ENCODE measurements around the gene SLC16A12. TPM values are rescaled to one million over a fixed set of nuclear protein-coding genes. Genes with fewer than 3 reads are reported as not detected.
"Not testable (repeated sequence)": the region's sequence is repeated elsewhere in the genome, so short reads cannot be mapped to it uniquely, and the experiment has no call there.

The SLC16A12 gene
- total RNA-seq, 2 experiments from 2014 or later = not detected

DNA sequence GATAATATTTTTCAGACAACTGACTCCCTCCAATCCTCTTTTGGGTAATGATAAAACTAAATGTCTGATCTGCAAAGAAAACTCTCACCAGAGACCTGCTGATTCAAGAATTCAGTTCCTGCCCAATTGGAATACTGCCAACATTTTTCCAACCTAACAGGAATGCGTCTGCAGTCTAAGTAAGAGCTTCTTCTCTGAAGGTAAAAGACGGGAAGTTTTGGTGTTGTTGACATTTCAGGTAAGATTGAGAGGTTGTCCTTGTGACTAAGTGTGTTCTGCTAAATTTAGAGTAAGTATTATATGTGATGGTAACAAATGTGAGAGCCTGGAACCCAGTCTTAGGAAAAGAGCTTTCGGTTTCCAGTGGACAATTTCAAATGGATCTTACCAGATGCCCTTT lies 103.4 kb downstream of the SLC16A12 start:
- no peak for DNase-seq
- ATAC-seq (ENCODE audit: low read depth) = no peak
- H3K9me3 Mint-ChIP-seq = no peaks in the 10 kb centered on the region

DNA sequence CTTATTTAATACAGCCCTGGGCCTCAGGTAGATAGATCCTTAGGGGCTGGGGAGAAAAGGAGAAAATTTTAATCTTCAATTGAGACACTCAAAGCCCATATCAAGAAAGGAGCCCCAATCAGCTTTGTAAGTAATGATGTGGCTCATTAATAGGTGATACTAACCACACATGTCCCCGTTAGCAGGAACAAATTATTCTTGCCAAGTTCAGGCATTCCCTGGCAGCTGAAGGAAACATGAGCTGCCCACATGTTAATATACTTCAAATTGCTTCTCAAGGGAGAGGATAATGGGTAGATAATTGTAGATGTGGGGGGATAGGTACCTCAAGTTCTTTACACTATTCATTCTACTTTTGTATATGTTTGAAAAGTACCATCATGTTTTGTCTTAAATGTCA lies 106.5 kb downstream of the SLC16A12 start:
- H3K4me1 Mint-ChIP-seq = no peaks in the 10 kb centered on the region
- POLR2A ChIA-PET = no interaction called here
- H3K27me3 Mint-ChIP-seq = peaks cover 24% of the 10 kb centered on the region
- no peak overlapping the region for H3K27ac Mint-ChIP-seq
- no peak overlapping the region for H3K4me3 Mint-ChIP-seq
- H3K9me3 Mint-ChIP-seq = no peaks in the 10 kb centered on the region
- no peak for DNase-seq
- H3K36me3 Mint-ChIP-seq = no peaks in the 10 kb centered on the region
- ATAC-seq (ENCODE audit: low read depth) = no peak

More for the DNA sequence above, 103.4 kb downstream of the SLC16A12 start:
- Mint-ChIP-seq H3K4me1 (no peaks in the 10 kb centered on the region), H3K27me3 (peaks cover 36% of the 10 kb centered on the region), H3K27ac (no peak overlapping the region), H3K36me3 (no peaks in the 10 kb centered on the region), H3K4me3 (no peak overlapping the region)
- POLR2A ChIA-PET = no interaction called here

DNA sequence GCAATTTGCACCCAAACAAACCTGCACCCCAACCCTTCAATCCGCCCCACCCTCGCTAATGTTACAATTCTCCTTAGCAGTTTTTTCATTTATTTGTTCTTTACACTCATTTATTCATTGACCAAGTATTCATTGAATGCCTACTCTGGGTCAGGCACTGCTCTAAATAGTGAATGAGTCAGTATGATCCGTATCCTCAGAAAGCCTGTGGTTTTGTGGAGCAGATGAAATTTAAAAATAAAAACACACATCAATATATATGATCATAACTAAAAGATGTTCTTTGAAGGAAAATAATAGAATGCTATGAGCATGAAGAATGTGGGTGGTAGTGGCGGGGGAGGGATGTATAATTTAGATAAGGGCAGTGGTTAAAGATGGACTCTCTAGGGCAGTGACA lies 107.8 kb downstream of the SLC16A12 start:
- Mint-ChIP-seq H3K9me3 (no peaks in the 10 kb centered on the region), H3K4me1 (peaks cover 3% of the 10 kb centered on the region), H3K4me3 (no peak overlapping the region), H3K27me3 (peaks cover 20% of the 10 kb centered on the region), H3K36me3 (no peaks in the 10 kb centered on the region), H3K27ac (no peak overlapping the region)
- no peak for DNase-seq
- no peak for ATAC-seq (ENCODE audit: low read depth)
- POLR2A ChIA-PET = no interaction called here

DNA sequence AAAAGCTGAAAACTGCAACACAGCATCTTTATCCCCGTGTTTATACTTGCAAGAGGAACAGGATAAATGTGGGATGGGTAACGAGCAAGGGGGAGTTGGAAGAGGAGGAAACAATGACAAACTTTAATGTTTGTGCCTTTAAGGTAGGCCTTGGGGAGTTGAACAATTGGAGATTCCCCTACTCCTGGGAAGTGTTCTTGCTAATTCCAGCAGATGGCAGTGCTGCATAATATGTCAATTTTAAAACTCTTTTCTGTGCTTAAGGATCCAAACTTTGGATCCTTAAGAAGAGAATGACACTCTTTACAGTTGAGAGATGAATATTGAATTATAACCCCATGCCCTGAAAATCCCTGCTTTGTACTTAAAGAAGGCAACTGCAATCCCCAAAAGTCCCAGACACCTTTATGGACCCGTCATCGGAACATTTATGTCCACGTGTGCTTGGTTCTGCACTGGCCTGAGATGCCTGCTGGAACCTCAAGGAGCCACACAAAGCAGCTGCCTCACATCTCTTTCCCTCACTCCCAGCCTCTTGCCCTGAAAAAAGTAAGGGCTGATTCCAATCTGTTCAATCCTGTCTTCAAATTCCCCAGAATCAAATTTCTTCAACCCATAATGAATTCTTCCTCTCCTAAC lies 109.0 kb downstream of the SLC16A12 start:
- Mint-ChIP-seq H3K4me3 (no peak overlapping the region), H3K9me3 (no peaks in the 10 kb centered on the region), H3K27ac (no peak overlapping the region), H3K36me3 (peaks cover under 1% of the 10 kb centered on the region), H3K27me3 (peaks cover 12% of the 10 kb centered on the region), H3K4me1 (peaks cover 7% of the 10 kb centered on the region)
- no peak for DNase-seq
- peak; percentile 45 for ATAC-seq (ENCODE audit: low read depth)
- POLR2A ChIA-PET = no interaction called here

DNA sequence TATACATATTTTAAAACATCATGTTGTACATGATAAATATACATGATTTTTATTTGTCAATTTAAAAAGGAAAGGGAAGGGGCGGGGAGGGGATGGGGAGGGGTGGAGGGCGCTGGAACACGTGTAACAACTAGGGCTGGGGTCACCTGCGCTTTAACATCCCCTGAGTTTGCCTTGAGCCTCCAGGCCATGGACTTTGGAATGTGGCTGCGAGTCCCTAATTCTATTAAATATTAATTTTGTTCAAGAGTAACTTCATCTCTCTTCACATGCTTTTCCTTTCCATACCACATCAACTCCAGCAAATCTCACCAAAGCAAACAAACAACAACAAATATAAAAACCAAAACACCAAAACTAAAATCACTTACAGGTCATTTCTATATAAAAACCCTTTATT lies 110.4 kb downstream of the SLC16A12 start:
- no peak overlapping the region for H3K27ac Mint-ChIP-seq
- POLR2A ChIA-PET = no interaction called here
- no peaks in the 10 kb centered on the region for H3K9me3 Mint-ChIP-seq
- peaks cover 7% of the 10 kb centered on the region for H3K27me3 Mint-ChIP-seq
- H3K36me3 Mint-ChIP-seq = peaks cover 13% of the 10 kb centered on the region
- ATAC-seq (ENCODE audit: low read depth) (no peak), DNase-seq (no peak)
- H3K4me3 Mint-ChIP-seq = no peak overlapping the region
- peaks cover 18% of the 10 kb centered on the region for H3K4me1 Mint-ChIP-seq

DNA sequence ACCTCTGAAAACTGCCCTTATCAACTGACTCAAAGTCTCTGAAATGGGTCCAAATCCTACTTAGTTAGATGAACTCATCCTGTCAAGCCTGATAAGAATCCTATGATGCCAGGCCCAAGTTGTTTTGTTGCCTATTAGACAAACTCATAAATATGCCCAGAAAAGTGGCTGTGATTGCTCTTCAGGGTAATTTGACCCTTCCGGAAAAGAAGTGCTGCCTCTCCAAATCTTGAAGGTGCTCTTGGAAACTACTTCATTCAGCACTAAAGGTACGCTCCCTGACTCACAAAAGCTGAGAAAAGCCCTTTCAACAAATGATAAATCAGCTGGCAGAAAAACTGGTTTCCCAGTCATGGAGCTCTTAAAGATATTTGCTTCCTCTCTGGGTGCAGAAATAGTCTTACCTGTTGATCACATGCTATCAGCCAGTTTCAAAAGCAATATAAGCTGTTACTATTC lies 114.3 kb downstream of the SLC16A12 start:
- DNase-seq = no peak
- peaks cover 27% of the 10 kb centered on the region for H3K36me3 Mint-ChIP-seq
- H3K27ac Mint-ChIP-seq = no peak overlapping the region
- ATAC-seq (ENCODE audit: low read depth) = no peak
- no peaks in the 10 kb centered on the region for H3K9me3 Mint-ChIP-seq
- POLR2A ChIA-PET = interaction anchor here (0.9 kb wide), 1 partner anchor 89 kb away, joined by 4 read pairs; no protein-coding TSS in a partner anchor
- H3K27me3 Mint-ChIP-seq = no peaks in the 10 kb centered on the region
- no peak overlapping the region for H3K4me3 Mint-ChIP-seq
- H3K4me1 Mint-ChIP-seq = peaks cover 43% of the 10 kb centered on the region

DNA sequence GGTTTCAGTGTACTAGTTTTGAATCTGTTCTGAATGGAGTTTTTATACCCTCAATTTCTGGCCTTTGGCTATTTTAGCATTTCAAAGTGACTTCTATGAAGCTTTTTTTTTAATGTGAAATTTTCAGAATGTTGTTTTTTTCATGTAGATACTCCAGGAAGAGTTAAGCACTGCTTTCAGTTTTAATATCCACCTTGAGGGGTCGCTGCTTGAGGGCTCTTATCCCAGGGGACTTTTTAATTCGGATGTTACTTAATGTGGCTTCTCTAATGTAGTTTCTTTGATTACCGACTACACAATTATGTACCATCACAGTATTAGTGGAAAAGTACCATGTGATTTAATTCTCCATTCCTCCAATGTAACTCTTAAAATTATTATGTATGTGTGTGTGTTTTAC lies 115.8 kb downstream of the SLC16A12 start:
- ATAC-seq (ENCODE audit: low read depth) = no peak
- Mint-ChIP-seq H3K4me1 (peaks cover 48% of the 10 kb centered on the region), H3K27me3 (no peaks in the 10 kb centered on the region), H3K4me3 (peak overlapping the region; percentile 71), H3K36me3 (peaks cover 34% of the 10 kb centered on the region), H3K27ac (no peak overlapping the region), H3K9me3 (no peaks in the 10 kb centered on the region)
- DNase-seq = no peak
- POLR2A ChIA-PET = no interaction called here

DNA sequence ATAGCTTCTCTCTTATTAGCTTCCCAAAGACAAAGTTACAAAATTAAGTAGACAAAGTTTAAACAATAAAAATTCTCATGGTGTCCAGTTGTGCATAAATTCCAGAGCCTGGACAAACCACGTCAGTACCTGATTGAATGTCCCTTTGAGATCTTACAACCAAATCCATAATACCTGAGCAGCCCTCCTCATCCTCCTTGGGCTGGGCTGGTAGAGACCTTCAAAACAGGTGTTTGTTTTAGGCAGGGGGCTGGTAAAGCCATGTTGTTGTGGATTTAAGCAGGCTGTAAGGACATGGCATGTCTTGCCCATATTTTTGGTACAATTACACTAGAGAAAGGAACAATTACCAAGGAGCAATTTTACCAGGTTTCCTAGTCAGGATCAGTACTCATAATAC lies 118.9 kb downstream of the SLC16A12 start:
- DNase-seq = no peak
- H3K9me3 Mint-ChIP-seq = peaks cover 6% of the 10 kb centered on the region
- no peaks in the 10 kb centered on the region for H3K27me3 Mint-ChIP-seq
- POLR2A ChIA-PET = interaction anchor here (1.0 to 6.9 kb wide), 3 partner anchors 24 to 284 kb away, joined by 3 to 170 read pairs (median 4); partner anchors contain the start of genes IFIT1, IFIT3 and KIF20B
- peaks cover 44% of the 10 kb centered on the region for H3K36me3 Mint-ChIP-seq
- no peak for ATAC-seq (ENCODE audit: low read depth)
- peaks cover 50% of the 10 kb centered on the region for H3K4me1 Mint-ChIP-seq
- peak overlapping the region; percentile 98 for H3K27ac Mint-ChIP-seq
- peak overlapping the region; percentile 100 for H3K4me3 Mint-ChIP-seq

DNA sequence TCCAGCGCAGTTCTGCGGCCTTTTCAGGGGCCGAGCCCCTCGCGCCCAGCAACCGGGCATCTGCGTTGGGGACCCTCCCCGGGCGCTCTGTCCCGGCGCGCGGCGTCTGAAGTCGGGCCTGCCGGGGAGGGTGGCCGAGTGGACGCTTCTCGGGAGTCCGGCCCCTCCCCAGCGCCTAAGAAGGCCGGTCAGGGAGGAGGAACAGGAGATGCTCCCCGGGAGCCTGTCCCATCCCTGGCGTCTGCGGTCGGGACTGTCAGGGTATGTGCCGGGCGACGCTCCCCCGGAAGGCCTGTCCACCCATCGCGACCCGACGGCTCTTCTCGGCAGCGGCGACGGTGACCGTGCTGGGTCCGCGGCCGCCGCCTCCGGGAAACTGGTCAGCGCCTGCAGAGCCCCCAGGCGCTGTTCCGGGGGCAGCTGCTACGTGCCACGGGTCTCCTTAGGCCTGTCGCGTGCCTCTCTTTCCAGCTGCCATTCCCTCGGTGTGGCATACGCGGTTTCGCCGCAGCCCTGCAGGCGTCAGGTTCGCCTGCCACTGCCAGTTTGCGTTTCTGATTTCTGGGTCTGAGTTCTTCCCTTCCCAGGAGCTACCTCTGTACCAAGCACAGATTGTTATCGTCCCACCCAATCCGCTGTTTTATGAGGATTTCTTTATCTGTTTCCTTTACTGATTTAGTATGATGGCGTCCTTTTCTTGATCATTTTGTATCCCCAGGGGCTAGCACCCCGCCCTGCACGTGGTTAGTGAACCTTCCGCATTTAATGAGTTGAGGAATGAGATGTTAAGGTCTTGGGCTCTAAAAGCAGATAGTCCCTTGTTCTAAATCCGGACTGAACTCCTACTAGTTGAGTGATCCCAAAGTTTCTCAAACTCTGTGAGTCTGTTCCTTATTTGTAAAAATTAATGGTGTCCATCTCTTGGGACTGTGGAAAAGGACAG lies 120.2 kb downstream of the SLC16A12 start:
- POLR2A ChIA-PET = interaction anchor here (0.8 to 6.9 kb wide), 14 partner anchors 9 to 1597 kb away, joined by 3 to 170 read pairs (median 8); partner anchors contain the start of genes ATAD1, IFIT1, IFIT2 and IFIT3
- ATAC-seq (ENCODE audit: low read depth) = peak; percentile 34
- Mint-ChIP-seq H3K27me3 (no peaks in the 10 kb centered on the region), H3K27ac (peak overlapping the region; percentile 98), H3K4me1 (peaks cover 45% of the 10 kb centered on the region), H3K9me3 (peaks cover 9% of the 10 kb centered on the region), H3K36me3 (peaks cover 45% of the 10 kb centered on the region), H3K4me3 (peak overlapping the region; percentile 100)
- no peak for DNase-seq

DNA sequence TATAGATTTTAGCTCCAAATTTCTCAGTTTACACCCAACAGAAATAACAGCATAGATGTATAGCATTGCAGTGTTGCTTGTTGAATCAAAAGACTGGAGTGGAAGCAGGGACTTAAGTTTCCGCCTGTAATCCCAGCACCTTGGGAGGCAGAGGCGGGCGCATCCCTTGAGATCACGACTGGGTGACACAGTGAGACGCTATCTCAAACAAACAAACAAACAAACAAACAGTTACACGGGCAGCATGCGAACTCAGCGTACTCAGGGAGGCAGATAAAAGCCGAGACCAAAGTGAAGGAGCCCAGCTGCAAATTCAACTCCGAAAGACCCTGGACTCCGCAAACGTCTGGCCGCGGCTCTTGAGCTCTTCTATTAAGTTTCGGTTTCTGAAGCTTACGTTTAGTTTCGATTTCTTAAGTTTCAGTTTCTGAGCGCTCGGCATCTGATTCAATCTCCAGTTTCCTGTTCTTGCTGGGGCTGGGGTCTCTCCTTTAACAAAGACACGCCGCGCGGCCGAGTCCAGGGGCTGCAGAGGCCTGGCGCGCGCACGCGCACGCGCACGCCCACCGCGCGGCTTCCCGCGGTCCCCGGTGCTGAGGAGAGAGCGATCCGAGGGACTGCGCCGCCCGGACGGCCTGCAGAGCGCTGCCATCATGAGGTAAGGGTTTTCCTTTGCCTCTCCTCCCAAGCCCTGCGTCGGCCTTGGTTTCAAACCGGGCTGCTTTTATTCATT lies 121.1 kb downstream of the SLC16A12 start, which contains the start of gene IFIT5:
IFIT5 (plus strand) TSS at position 423 of the 733 bp plus-strand sequence; CDS start at position 654, 231 bp downstream.
- peak within 1 kb of the TSS; percentile 100 for H3K4me3 Mint-ChIP-seq
- ATAC-seq (ENCODE audit: low read depth) = peak; percentile 75

DNA sequence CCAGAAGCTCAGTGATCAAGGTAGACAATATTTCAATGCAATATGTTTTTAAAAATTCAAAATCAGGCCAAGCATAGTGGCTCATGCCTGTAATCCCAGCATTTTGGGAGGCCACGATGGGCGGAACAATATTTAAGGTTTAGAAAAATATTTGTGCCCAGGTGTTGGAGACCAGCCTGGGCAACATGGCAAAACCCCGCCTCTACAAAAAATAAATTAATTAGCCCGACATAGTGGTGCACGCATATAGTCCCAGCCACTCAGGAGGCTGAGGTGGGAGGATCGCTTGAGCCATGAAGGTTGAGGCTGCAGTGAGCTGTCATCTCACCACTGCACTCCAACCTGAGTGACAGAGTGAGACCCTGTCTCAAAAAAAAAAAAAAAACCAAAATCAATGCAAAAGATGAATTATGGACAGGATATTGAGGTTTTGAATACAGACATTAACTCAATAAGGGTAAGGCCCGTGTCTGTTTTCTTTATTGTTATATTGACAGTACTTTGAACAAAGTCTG lies 121.9 kb downstream of the SLC16A12 start:
- peak overlapping the region; percentile 98 for H3K27ac Mint-ChIP-seq
- no peaks in the 10 kb centered on the region for H3K27me3 Mint-ChIP-seq
- H3K4me1 Mint-ChIP-seq = peaks cover 39% of the 10 kb centered on the region
- DNase-seq (no peak), ATAC-seq (ENCODE audit: low read depth) (no peak)
- H3K4me3 Mint-ChIP-seq = peak overlapping the region; percentile 100
- peaks cover 13% of the 10 kb centered on the region for H3K9me3 Mint-ChIP-seq
- H3K36me3 Mint-ChIP-seq = peaks cover 59% of the 10 kb centered on the region
- POLR2A ChIA-PET = interaction anchor here (1.1 to 6.9 kb wide), 17 partner anchors 11 to 1595 kb away, joined by 3 to 170 read pairs (median 8); partner anchors contain the start of genes ATAD1, FAS, IFIT1 and IFIT2

More for the DNA sequence above, 121.1 kb downstream of the SLC16A12 start, which contains the start of gene IFIT5:
- Mint-ChIP-seq H3K9me3 (peaks cover 9% of the 10 kb centered on the region), H3K4me1 (peaks cover 40% of the 10 kb centered on the region), H3K27me3 (no peaks in the 10 kb centered on the region), H3K27ac (peak within 1 kb of the TSS; percentile 98), H3K36me3 (peaks cover 51% of the 10 kb centered on the region)
- POLR2A ChIA-PET = interaction anchor here (0.6 to 6.9 kb wide), 19 partner anchors 8 to 1596 kb away, joined by 3 to 170 read pairs (median 8); partner anchors contain the start of genes ATAD1, FAS, IFIT1 and IFIT2
- peak; percentile 82 for DNase-seq

DNA sequence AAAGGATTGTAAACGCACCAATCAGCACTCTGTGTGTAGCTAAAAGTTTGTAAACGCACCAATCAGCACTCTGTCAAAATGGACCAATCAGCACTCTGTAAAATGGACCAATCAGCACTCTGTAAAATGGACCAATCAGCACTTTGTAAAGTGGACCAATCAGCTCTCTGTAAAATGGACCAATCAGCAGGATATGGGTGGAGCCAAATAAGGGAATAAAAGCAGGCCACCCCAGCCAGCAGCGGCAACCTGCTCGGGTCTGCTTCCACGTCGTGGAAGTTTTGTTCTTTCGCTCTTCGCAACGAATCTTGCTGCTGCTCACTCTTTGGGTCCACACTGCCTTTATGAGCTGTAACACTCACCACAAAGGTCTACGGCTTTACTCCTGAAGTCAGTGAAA lies 123.1 kb downstream of the SLC16A12 start:
- not testable (repeated sequence) for H3K27me3 Mint-ChIP-seq; ATAC-seq (ENCODE audit: low read depth)
- Mint-ChIP-seq H3K4me3 (peak overlapping the region; percentile 69), H3K27ac (peak overlapping the region; percentile 87), H3K36me3 (peaks cover 64% of the 10 kb centered on the region), H3K9me3 (peaks cover 16% of the 10 kb centered on the region), H3K4me1 (peaks cover 28% of the 10 kb centered on the region)
- POLR2A ChIA-PET = interaction anchor here (0.8 to 6.9 kb wide), 11 partner anchors 9 to 422 kb away, joined by 3 to 170 read pairs (median 8); partner anchors contain the start of genes FAS, IFIT1, IFIT2 and IFIT3
- peak; percentile 49 for DNase-seq
